ENCODE data around the gene YPEL1.
"Not testable (repeated sequence)": the region's sequence is repeated elsewhere in the genome, so short reads cannot be mapped to it uniquely, and the experiment has no call there.

YPEL1 gene

GRCh38 chr22:21720191-21720859, 15.3 kb downstream of the YPEL1 start:
- not testable (repeated sequence) for DNase-seq

- DNase-seq, result no peak
Measured at GRCh38 chr22:21719024-21719423, 16.6 kb downstream of the YPEL1 start.

- DNase-seq, result no peak
Measured at GRCh38 chr22:21718499-21718898, 17.1 kb downstream of the YPEL1 start.

GRCh38 chr22:21716395-21717122, 19.0 kb downstream of the YPEL1 start:
- DNase-seq, result not testable (repeated sequence)

GRCh38 chr22:21714786-21715185, 20.8 kb downstream of the YPEL1 start:
- no peak for DNase-seq

GRCh38 chr22:21714059-21714770, 21.4 kb downstream of the YPEL1 start:
- no peak for DNase-seq

- DNase-seq, result no peak
Measured at GRCh38 chr22:21713428-21714058, 22.1 kb downstream of the YPEL1 start.

GRCh38 chr22:21712751-21713427, 22.7 kb downstream of the YPEL1 start:
- no peak for DNase-seq

- no peak for DNase-seq
Measured at GRCh38 chr22:21711851-21712250, 23.7 kb downstream of the YPEL1 start.

GRCh38 chr22:21710156-21710555, 25.4 kb downstream of the YPEL1 start:
- DNase-seq, result no peak

- DNase-seq, result no peak
Measured at GRCh38 chr22:21709688-21710087, 25.9 kb downstream of the YPEL1 start.

- no peak for DNase-seq
Measured at GRCh38 chr22:21708960-21709359, 26.6 kb downstream of the YPEL1 start.

GRCh38 chr22:21707677-21708076, 27.9 kb downstream of the YPEL1 start:
- DNase-seq, result no peak

GRCh38 chr22:21703684-21704316, 31.8 kb downstream of the YPEL1 start:
- DNase-seq, result no peak

GRCh38 chr22:21702700-21703683, 32.6 kb downstream of the YPEL1 start:
- no peak for DNase-seq

GRCh38 chr22:21702094-21702493, 33.5 kb downstream of the YPEL1 start:
- no peak for DNase-seq

GRCh38 chr22:21701384-21701971, 34.1 kb downstream of the YPEL1 start:
- DNase-seq, result no peak

GRCh38 chr22:21700822-21701221, 34.8 kb downstream of the YPEL1 start:
- no peak for DNase-seq

- DNase-seq, result no peak
Measured at GRCh38 chr22:21699643-21700042, 36.0 kb downstream of the YPEL1 start.

Data from DMS79 treated with DMSO at 0.1 percent for 48 hours (cell line).